Caki2 (cell line): ENCODE measurements around the gene HERC3. TPM values are rescaled to one million over a fixed set of nuclear protein-coding genes. Genes with fewer than 3 reads are reported as not detected.

Experiments
- DNase-seq: peaks from one replicate; pipeline ENCODE4 v3.0.0-alpha.2; 2015; ENCODE audit warnings: low read depth
- in situ Hi-C: cut with HindIII; loops from 2 replicates; pipeline ENCODE4 v1.10.0; 2016; ENCODE audit warnings: low sequenced_read_pairs, low pct_unique_long_range_greater_than_20kb, mixed read lengths
- total RNA-seq: library from RNA; depleted of rRNA; stranded (reverse); fragments of >200 nt; shearing (Covaris generic); gene quantifications from 2 replicates; pipeline ENCODE4 v1.2.3, GENCODE V29; 2014; ENCODE audit warnings: low replicate concordance

Gene HERC3
- total RNA-seq, 1 experiment from 2014 or later: 2.3 TPM

- in situ Hi-C loops: no loop called here
- no peak for DNase-seq
These were observed 105.5 kb downstream of the HERC3 start, which contains the start of gene NAP1L5 for GRCh38 chr4:88697588-88698329. TSS of gene NAP1L5 (minus strand) at chr4:88697829. CDS start at chr4:88697754, 75 bp downstream.

GRCh38 chr4:88698519-88698918 lies 106.2 kb downstream of the HERC3 start:
- in situ Hi-C loops: no loop called here
- DNase-seq: no peak

GRCh38 chr4:88702782-88703181 lies 110.5 kb downstream of the HERC3 start:
- in situ Hi-C loops: no loop called here
- no peak for DNase-seq

GRCh38 chr4:88705223-88705622 lies 112.9 kb downstream of the HERC3 start:
- no peak for DNase-seq
- in situ Hi-C loops: no loop called here

GRCh38 chr4:88705805-88706492 lies 113.7 kb downstream of the HERC3 start:
- DNase-seq: peak; percentile 3
- in situ Hi-C loops: no loop called here

GRCh38 chr4:88706574-88706973 lies 114.3 kb downstream of the HERC3 start:
- peak; percentile 32 for DNase-seq
- in situ Hi-C loops: no loop called here

- DNase-seq: no peak
- in situ Hi-C loops: no loop called here
These were observed 117.7 kb downstream of the HERC3 start for GRCh38 chr4:88709989-88710388.

- no peak for DNase-seq
- in situ Hi-C loops: no loop called here
These were observed 121.5 kb downstream of the HERC3 start for GRCh38 chr4:88713782-88714181.

- DNase-seq: no peak
- in situ Hi-C loops: no loop called here
These were observed 125.8 kb downstream of the HERC3 start for GRCh38 chr4:88718098-88718497.

- in situ Hi-C loops: no loop called here
- DNase-seq: no peak
These were observed 127.1 kb downstream of the HERC3 start for GRCh38 chr4:88719381-88719780.

- in situ Hi-C loops: no loop called here
- DNase-seq: no peak
These were observed 128.5 kb downstream of the HERC3 start for GRCh38 chr4:88720451-88721428.

- DNase-seq: no peak
- in situ Hi-C loops: no loop called here
These were observed 130.0 kb downstream of the HERC3 start for GRCh38 chr4:88722276-88722780.

- no peak for DNase-seq
- in situ Hi-C loops: no loop called here
These were observed 130.5 kb downstream of the HERC3 start for GRCh38 chr4:88722828-88723227.

GRCh38 chr4:88724406-88724805 lies 132.1 kb downstream of the HERC3 start:
- in situ Hi-C loops: no loop called here
- no peak for DNase-seq

- DNase-seq: no peak
- in situ Hi-C loops: no loop called here
These were observed 132.9 kb downstream of the HERC3 start for GRCh38 chr4:88725143-88725542.

- in situ Hi-C loops: no loop called here
- no peak for DNase-seq
These were observed 133.7 kb downstream of the HERC3 start for GRCh38 chr4:88725986-88726385.

GRCh38 chr4:88728146-88728545 lies 135.9 kb downstream of the HERC3 start:
- DNase-seq: no peak
- in situ Hi-C loops: no loop called here

- no peak for DNase-seq
- in situ Hi-C loops: no loop called here
These were observed 137.0 kb downstream of the HERC3 start for GRCh38 chr4:88729146-88729760.
